ENCODE measurements around the gene GADD45GIP1. TPM values are rescaled to one million over a fixed set of nuclear protein-coding genes. Genes with fewer than 3 reads are reported as not detected.

Gene GADD45GIP1
- total and polyA plus RNA-seq, 10 of the 15 experiments (the other 5 are each of a cell fraction or from before 2014, with no cell fraction given): 5.1 to 136 (median 30.1) TPM

- H3K9ac ChIP-seq (ENCODE audit: control insufficient read depth, insufficient read depth, low read length): no peak overlapping the region
- RAD21 ChIA-PET (ENCODE audit: unreplicated experiment): interaction anchor here (0.7 to 1.6 kb wide), 4 partner anchors 9 to 126 kb away, joined by 3 to 7 read pairs (median 4); no protein-coding TSS in a partner anchor
- 83% methylated on average over 5 of the region's 5 CpGs for WGBS (ENCODE audit: insufficient coverage, insufficient replicate concordance, low lambda C conversion rate, missing lambda C conversion rate)
- SMC1A ChIA-PET (ENCODE audit: uncharacterized antibody, unreplicated experiment): no interaction called here
- in situ Hi-C loops (cut with MboI) (no loop called here), intact Hi-C loops (cut with micrococcal nuclease; ENCODE audit: unreplicated experiment) (no loop called here)
- no peak overlapping the region for H3K4me2 ChIP-seq (ENCODE audit: control insufficient read depth, insufficient read depth)
- H3K27me3 ChIP-seq (replicated peaks in 1 of 2; ENCODE audit: control insufficient read depth in 2 of 2, insufficient read depth in 2 of 2, low read length in 1 of 2): no peaks in the 10 kb centered on the region
- FAIRE-seq (no peak), ATAC-seq (no peak), DNase-seq (ENCODE audit: low read depth, low spot score) (no peak)
- no peaks in the 10 kb centered on the region for H3K79me2 ChIP-seq (ENCODE audit: control insufficient read depth, insufficient read depth, low read length)
- CTCF ChIA-PET: interaction anchor here (0.6 to 7.0 kb wide), 9 partner anchors 9 to 295 kb away, joined by 3 to 63 read pairs (median 4); no protein-coding TSS in a partner anchor
- H3K4me3 ChIP-seq: no peak overlapping the region
- H2AFZ ChIP-seq (ENCODE audit: control insufficient read depth, low read depth, low read length): no peak overlapping the region
- no peaks in the 10 kb centered on the region for H3K36me3 ChIP-seq (ENCODE audit: control insufficient read depth in 2 of 2, insufficient read depth in 2 of 2, low read length in 1 of 2)
- no TSS peak for BruUV-seq (replicated peaks)
- H4K20me1 ChIP-seq (ENCODE audit: control insufficient read depth, insufficient read depth): no peaks in the 10 kb centered on the region
- POLR2A ChIA-PET: interaction anchor here (0.6 to 0.9 kb wide), 3 partner anchors 83 to 795 kb away, joined by 5 to 6 read pairs (median 5); no protein-coding TSS in a partner anchor
- H3K9me3 ChIP-seq (replicated peaks; ENCODE audit: control insufficient read depth, insufficient read depth, low read length): no peaks in the 10 kb centered on the region
- TF ChIP-seq, protein P1, sequence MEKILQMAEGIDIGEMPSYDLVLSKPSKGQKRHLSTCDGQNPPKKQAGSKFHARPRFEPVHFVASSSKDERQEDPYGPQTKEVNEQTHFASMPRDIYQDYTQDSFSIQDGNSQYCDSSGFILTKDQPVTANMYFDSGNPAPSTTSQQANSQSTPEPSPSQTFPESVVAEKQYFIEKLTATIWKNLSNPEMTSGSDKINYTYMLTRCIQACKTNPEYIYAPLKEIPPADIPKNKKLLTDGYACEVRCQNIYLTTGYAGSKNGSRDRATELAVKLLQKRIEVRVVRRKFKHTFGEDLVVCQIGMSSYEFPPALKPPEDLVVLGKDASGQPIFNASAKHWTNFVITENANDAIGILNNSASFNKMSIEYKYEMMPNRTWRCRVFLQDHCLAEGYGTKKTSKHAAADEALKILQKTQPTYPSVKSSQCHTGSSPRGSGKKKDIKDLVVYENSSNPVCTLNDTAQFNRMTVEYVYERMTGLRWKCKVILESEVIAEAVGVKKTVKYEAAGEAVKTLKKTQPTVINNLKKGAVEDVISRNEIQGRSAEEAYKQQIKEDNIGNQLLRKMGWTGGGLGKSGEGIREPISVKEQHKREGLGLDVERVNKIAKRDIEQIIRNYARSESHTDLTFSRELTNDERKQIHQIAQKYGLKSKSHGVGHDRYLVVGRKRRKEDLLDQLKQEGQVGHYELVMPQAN (conservative IDR thresholded peaks at IDR 0.05): no peak
- TF ChIP-seq ZZZ3 (IDR thresholded peaks at IDR 0.05; ENCODE audit: control insufficient read depth, insufficient read length, low read depth) (no peak), CUX1 (IDR thresholded peaks at IDR 0.05; ENCODE audit: insufficient replicate concordance, low read depth, low read length) (no peak), SMAD5 (IDR thresholded peaks at IDR 0.05; ENCODE audit: low read depth) (no peak), FOXM1 (IDR thresholded peaks at IDR 0.05; ENCODE audit: low read depth, low read length) (no peak), SREBF1 (IDR thresholded peaks at IDR 0.05; ENCODE audit: low read length) (no peak), SIN3A (IDR thresholded peaks at IDR 0.05; ENCODE audit: low read depth, low read length) (no peak), BRCA1 (IDR thresholded peaks at IDR 0.05; ENCODE audit: low read depth, low read length) (no peak), ATF3 (IDR thresholded peaks at IDR 0.05; ENCODE audit: borderline replicate concordance, extremely low read depth, low read depth, low read length) (no peak), NFYA (IDR thresholded peaks at IDR 0.05; ENCODE audit: borderline replicate concordance, low read depth, low read length) (no peak), ETV6 (conservative IDR thresholded peaks at IDR 0.05 in 1 of 2, IDR thresholded peaks at IDR 0.05 in 1 of 2; ENCODE audit: borderline replicate concordance in 1 of 2, low read depth in 1 of 2) (no peak), WRNIP1 (IDR thresholded peaks at IDR 0.05; ENCODE audit: borderline replicate concordance, low read depth, low read length) (no peak), ZBED1 (IDR thresholded peaks at IDR 0.05; ENCODE audit: borderline replicate concordance) (no peak), STAT1 (conservative IDR thresholded peaks at IDR 0.05) (no peak)
- TF ChIP-seq, protein P2, sequence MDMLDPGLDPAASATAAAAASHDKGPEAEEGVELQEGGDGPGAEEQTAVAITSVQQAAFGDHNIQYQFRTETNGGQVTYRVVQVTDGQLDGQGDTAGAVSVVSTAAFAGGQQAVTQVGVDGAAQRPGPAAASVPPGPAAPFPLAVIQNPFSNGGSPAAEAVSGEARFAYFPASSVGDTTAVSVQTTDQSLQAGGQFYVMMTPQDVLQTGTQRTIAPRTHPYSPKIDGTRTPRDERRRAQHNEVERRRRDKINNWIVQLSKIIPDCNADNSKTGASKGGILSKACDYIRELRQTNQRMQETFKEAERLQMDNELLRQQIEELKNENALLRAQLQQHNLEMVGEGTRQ (IDR thresholded peaks at IDR 0.05; ENCODE audit: borderline replicate concordance, low read depth, low read length): no peak
- 0 out of 2 replicates have a peak, but pooled peaks cover 3% of the 10 kb centered on the region for H3K4me1 ChIP-seq (ENCODE audit: control insufficient read depth, insufficient read depth, low read length)
- H3K27ac ChIP-seq (ENCODE audit: control insufficient read depth, insufficient read depth): no peak overlapping the region
Measured at GRCh38 chr19:12967907-12968306, 10.9 kb upstream of the GADD45GIP1 start.
